HG03354 (cell line): ENCODE measurements around the gene NDUFB8.

Source experiments
- ATAC-seq: cut with Tn5 transposase; IDR thresholded peaks from one replicate; pipeline ENCODE4 v1.9.1; 2021; ENCODE audit warnings: mild to moderate bottlenecking; ENCODE audit not compliant: unreplicated experiment, poor library complexity, severe bottlenecking

The NDUFB8 gene

GRCh38 chr10:100544950-100545349 lies 15.3 kb upstream of the NDUFB8 start:
- ATAC-seq: no peak

GRCh38 chr10:100537475-100537874 lies 7.8 kb upstream of the NDUFB8 start:
- ATAC-seq: no peak

- peak; percentile 96 for ATAC-seq
Observed at GRCh38 chr10:100535715-100536353, 6.2 kb upstream of the NDUFB8 start, which contains the start of gene HIF1AN. Gene HIF1AN (plus strand): TSS chr10:100535943. CDS start chr10:100535959, 16 bp downstream.

- ATAC-seq: peak; percentile 6
Observed at GRCh38 chr10:100535338-100535714, 5.7 kb upstream of the NDUFB8 start.

GRCh38 chr10:100534726-100535125 lies 5.1 kb upstream of the NDUFB8 start:
- no peak for ATAC-seq

- no peak for ATAC-seq
Observed at GRCh38 chr10:100531761-100532160, 2.1 kb upstream of the NDUFB8 start.

- ATAC-seq: peak; percentile 17
Observed at GRCh38 chr10:100528921-100529474, 673 bp downstream of the NDUFB8 start.

GRCh38 chr10:100528123-100528886 lies 1.4 kb downstream of the NDUFB8 start:
- no peak for ATAC-seq

GRCh38 chr10:100524638-100525037 lies 5.0 kb downstream of the NDUFB8 start:
- no peak for ATAC-seq

GRCh38 chr10:100524206-100524605 lies 5.5 kb downstream of the NDUFB8 start:
- no peak for ATAC-seq

- ATAC-seq: no peak
Observed at GRCh38 chr10:100522945-100523344, 6.7 kb downstream of the NDUFB8 start.

- ATAC-seq: no peak
Observed at GRCh38 chr10:100522107-100522801, 7.4 kb downstream of the NDUFB8 start.

- ATAC-seq: no peak
Observed at GRCh38 chr10:100520811-100521210, 8.9 kb downstream of the NDUFB8 start.

- ATAC-seq: no peak
Observed at GRCh38 chr10:100519311-100520051, 10.2 kb downstream of the NDUFB8 start, which contains the start of gene SEC31B. Gene SEC31B (minus strand): TSS chr10:100519861. CDS start chr10:100516952, 2,909 bp downstream.

- no peak for ATAC-seq
Observed at GRCh38 chr10:100518761-100519241, 10.9 kb downstream of the NDUFB8 start.

GRCh38 chr10:100516847-100517246 lies 12.8 kb downstream of the NDUFB8 start:
- no peak for ATAC-seq

GRCh38 chr10:100515612-100516011 lies 14.1 kb downstream of the NDUFB8 start:
- ATAC-seq: no peak

- ATAC-seq: peak; percentile 55
Observed at GRCh38 chr10:100510533-100511308, 18.9 kb downstream of the NDUFB8 start.
